HG03175 (cell line): Measurements from ENCODE around the gene CA7.

Experiments
- ATAC-seq: cut with Tn5 transposase; IDR thresholded peaks from one replicate; pipeline ENCODE4 v1.9.1; 2021; ENCODE audit warnings: mild to moderate bottlenecking, moderate library complexity; ENCODE audit not compliant: unreplicated experiment

Gene CA7

DNA sequence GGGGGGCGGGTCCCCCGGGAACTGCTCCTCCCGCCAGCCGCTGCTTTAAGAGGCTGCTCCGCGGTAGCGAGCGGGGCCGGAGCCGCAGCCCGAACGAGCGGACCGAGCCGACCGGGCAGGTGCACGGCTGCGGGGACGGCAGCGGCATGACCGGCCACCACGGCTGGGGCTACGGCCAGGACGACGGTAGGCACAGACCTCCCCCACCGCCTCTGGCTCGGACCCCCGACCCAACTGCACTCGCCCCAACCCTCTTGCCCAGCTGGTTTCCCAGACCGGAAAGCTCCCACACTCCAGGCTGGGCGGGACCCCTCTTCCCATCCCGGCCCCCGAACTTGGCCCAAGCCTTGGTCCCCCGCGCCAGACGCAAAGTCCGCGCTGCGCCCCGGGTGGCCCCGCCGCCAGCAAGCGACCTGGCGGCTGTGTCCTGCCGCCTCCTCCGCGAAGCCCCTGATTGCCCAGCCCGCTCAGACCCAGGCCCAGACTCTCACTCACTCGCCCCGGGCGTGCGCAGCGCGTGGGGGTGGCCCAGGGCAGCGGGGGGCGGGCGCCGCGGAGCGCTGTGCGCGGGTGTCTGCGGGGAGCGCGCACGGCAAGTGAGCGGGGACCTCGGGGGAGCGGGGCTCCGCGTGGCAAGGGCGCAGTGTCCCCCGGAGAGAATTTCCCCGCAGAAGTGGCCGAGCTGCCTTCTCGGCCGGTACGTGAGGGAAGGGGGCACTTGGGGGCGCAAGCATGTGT, at the start of gene CA7:
Gene CA7, plus strand, starts transcription at position 73 of the 738 bp plus-strand sequence. Its CDS starts 74 bp downstream, at position 147.
- no peak for ATAC-seq

DNA sequence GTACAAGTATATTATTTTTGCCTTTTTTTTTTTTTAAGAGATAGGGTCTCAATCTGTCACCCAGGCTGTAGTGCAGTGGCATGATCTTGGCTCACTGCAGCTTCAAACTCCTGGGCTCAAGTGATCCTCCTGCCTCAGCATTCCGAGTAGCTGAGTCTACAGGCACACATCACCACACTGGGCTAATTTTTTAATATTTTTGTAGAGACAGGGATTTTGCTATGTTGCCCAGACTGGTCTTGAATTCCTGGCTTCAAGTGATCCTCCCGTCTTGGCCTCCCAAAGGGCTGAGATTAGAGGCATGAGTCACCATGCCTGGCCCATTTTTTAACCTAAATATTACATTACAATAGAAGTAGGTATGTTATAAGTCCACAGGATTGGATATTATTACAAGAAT, 46.1 kb upstream of the CA7 start:
- ATAC-seq, result no peak

DNA sequence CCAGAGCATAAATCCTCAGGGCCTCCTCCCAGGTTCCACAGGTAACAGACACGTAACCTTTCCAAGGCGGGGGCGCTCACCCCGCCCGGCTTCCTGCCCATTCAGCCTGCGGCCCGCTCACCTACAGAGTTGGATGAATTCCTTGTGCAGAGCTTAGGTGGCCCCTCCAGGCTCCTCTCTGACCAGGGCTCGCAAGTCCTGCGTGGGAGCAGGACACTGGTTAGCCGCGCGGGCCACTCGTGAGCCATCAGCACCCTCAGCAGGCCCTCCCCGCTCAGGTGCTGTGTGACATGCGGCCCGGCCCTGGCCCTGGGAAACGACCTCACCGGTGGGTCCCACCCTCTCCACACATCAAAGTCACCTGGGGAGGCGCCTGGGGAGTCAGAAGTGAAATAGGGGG, 43.4 kb upstream of the CA7 start:
- ATAC-seq, result no peak

- no peak for ATAC-seq
Observed at GRCh38 chr16:66801320-66802105, 42.7 kb upstream of the CA7 start, which contains the start of gene TERB1. TSS of gene TERB1 (minus strand) at chr16:66801584. CDS start at chr16:66796798, 4,786 bp downstream.

DNA sequence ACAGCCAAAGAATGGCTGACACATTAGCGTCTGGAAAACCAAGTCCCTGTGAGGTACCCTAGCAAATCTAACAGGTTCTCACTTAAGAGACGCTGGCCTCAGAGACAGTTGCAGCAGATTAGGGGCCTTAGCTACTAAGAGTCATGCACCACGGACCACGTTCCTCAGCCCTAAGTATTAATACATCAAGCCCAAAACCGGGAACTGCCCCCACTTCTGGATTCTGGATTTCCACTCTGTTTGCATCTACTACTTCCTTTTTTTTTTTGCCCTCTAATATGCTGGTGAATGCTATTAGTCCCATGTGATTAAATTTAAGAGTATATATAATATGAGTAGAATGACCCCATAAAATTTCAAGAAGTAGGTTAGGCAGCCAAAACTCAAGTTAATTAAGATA, 42.1 kb upstream of the CA7 start:
- no peak for ATAC-seq

GRCh38 chr16:66809765-66810164, 34.4 kb upstream of the CA7 start:
- ATAC-seq, result no peak

DNA sequence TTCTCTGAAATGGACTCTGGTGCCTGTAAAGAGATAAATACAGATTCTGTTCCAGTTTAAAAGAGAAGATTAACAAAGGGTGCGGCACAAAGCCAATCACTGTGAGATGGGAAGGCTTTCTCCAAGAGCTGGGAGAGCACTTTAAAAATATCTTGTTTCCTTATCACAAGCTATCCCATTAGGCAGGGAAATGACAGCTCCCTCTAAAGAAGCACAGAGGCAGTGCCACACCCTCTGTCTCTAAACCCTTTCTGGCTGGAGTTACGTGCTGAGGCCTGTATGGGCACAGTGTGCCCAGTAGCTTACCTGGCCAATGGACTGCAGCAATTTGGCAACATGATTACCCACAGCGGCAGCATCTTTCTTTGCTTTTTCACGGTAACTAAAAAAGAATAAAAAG, 33.8 kb upstream of the CA7 start:
- no peak for ATAC-seq

GRCh38 chr16:66811043-66811442, 33.2 kb upstream of the CA7 start:
- no peak for ATAC-seq

GRCh38 chr16:66814734-66815133, 29.5 kb upstream of the CA7 start:
- ATAC-seq, result no peak

- no peak for ATAC-seq
Observed at GRCh38 chr16:66824006-66824405, 20.2 kb upstream of the CA7 start.

DNA sequence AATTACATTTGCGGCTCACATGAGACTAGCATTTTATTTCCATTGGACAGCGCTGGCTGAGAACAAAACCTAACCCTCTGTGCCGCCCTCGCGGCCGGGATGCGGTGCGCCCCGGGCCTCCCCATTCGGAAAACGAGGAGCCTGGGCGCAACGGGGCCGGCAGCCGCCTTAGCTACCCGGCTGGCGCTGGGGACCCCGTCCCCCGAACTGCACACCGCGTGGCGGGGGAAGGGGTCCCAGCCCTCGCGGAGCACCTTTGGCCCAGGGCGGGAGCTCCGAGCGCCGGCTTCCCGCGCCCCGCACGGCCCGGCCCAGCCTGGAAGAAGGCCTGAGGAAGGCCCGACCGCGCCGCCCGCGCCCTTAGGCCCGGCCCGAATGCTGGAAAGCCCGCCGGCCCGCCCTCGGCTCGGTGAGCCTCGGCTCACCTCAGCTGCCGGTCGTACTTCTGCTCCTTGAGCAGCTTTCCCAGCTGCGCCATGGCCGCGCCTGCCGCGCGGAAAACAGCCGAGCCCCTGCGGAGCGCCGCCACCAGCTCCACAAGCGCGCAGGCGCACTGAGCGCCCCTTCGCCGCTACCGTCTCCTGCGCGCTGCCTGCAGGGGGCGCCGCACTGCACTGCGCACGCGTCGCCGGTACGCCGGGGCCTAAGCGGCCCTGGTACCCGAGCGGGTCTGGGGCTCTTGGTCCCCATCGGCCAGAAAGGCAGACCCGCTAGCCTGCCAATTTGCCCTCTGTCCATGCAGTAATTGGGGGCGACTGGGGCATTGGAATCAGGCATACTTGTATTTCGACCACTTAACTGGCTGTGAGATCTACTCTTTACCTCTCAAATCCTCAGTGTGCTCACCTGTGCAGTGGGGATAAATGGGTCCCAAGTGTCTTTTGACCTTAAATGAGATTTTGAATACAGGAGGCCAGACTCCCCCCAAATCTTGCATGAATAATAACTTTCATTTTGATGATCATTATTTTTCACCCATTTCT, 13.5 kb upstream of the CA7 start, which contains the start of gene NAE1:
Gene NAE1, minus strand, starts transcription at position 555 of the 983 bp plus-strand sequence. Its CDS starts 77 bp downstream, at position 478.
- ATAC-seq, result peak; percentile 85

- ATAC-seq, result no peak
Observed at GRCh38 chr16:66832190-66832589, 12.0 kb upstream of the CA7 start.

- no peak for ATAC-seq
Observed at GRCh38 chr16:66832661-66833305, 11.4 kb upstream of the CA7 start.

GRCh38 chr16:66834746-66835145, 9.5 kb upstream of the CA7 start:
- no peak for ATAC-seq

GRCh38 chr16:66840883-66841282, 3.3 kb upstream of the CA7 start:
- ATAC-seq, result no peak

DNA sequence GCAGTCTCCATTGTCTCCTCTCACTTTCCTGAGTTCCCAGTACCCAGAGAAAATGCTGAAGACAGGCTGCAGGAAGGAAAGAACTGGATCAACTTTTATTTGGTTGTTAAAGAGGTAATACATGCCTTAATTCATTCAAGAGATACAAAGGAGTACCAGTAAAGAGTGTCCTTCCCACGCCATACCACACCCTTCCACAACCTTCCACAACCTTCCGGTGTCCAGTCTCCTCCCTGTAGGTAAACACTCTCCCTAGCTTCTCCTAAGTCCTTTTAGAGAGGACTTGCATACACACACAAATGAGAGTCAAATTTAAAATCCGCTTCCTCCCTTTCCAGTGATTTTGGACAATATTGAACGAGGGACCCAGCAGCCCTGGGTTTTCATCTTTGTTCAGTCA, 2.8 kb upstream of the CA7 start:
- ATAC-seq, result no peak

DNA sequence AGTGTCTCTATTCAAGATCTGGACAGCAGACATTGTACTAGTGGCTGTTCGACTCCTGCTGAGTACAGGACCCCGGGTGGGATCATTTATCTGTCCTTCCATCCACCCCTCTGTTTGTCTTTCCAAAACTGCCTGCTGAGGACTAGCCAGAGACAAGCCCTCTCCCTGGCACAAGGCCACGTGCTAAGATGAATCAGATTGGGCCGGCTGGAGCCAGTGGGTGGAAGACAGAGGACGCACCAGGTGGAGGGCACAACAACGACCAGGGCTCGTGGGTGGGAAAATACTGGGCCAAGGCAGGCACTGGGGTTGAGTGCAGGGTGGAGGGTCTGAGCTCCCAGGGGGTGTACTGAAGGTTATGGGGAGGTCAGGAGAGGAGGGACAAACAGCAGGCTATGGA, 1.4 kb upstream of the CA7 start:
- no peak for ATAC-seq

DNA sequence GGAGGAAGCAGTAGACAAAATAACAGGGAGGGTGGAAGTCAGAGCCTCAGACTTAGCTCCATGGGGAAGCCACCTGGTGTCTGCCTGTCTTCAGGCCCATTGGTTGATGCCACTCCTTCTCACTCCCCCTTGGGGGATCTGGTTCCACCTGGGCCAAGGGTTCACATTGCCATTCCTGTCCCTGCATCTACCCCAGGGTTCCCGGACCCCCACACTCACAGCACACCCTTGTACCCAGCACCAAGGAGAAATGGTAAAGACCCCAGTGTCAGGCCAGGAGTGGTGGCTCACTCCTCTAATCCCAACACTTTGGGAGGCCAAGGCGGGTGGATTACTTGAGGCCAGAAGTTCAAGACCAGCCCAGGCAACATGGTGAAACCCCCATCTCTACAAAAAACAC, 1.0 kb upstream of the CA7 start:
- ATAC-seq, result no peak

GRCh38 chr16:66844009-66844341, 239 bp upstream of the CA7 start:
- ATAC-seq, result no peak

DNA sequence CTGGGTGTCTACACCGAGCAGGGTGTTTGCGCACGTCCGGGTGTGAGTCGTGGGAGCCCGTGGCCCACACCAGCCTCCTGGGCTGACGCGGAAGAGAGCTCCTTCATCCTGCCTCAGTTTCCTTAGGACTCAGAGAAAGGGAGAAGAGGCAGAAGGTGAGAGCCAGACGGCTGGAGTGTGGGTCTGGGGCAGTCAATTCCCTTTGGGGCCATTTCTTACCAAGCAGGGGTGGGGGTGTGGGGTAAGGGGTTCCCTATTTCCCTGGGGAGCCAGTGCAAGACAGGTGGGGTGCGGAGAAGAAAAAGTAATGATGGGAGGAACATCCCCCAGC, 831 bp downstream of the CA7 start:
- no peak for ATAC-seq

- ATAC-seq, result no peak
Observed at GRCh38 chr16:66845791-66846221, 1.6 kb downstream of the CA7 start.
